Prostate gland (tissue), 2 donors: ENCODE measurements around the gene GABARAP. TPM values are rescaled to one million over a fixed set of nuclear protein-coding genes. Genes with fewer than 3 reads are reported as not detected.

Experiments
- DNase-seq: peaks from one replicate; pipeline ENCODE4 v3.0.0-alpha.2; 2019; ENCODE audit warnings: low spot score
- H3K27ac ChIP-seq, 2 donors: fragments of 200-600 bp; sonication (generic); 2 replicates each; pipeline ENCODE4 v1.5.1; 2017 to 2019
- H3K27me3 ChIP-seq: fragments of 200-600 bp; sonication (generic); replicated peaks from 2 replicates; pipeline ENCODE4 v1.5.1; 2019; ENCODE audit not compliant: insufficient read depth
- H3K36me3 ChIP-seq, 2 donors: fragments of 200-600 bp; sonication (generic); 1 replicate in 1 of 2; 2 replicates in 1 of 2; pipeline versions ENCODE4 v1.5.1 to v1.8.1; 2017 to 2019
- H3K4me1 ChIP-seq: fragments of 200-600 bp; sonication (generic); replicated peaks from 2 replicates; pipeline ENCODE4 v1.5.1; 2019
- H3K4me3 ChIP-seq, 2 donors: fragments of 200-600 bp; sonication (generic); 2 replicates each; pipeline ENCODE4 v1.5.1; 2017 to 2019
- H3K9me3 ChIP-seq: fragments of 200-600 bp; sonication (generic); 2 replicates; pipeline ENCODE4 v1.5.1; 2017
- POLR2A ChIP-seq: fragments of 450-650 bp; IDR thresholded peaks from one replicate; pipeline ENCODE4 v1.6.1; 2016; ENCODE audit warnings: antibody characterized with exemption, mild to moderate bottlenecking
- POLR2AphosphoS5 ChIP-seq: sonication (generic); formaldehyde crosslinking; IDR thresholded peaks from one replicate; pipeline ENCODE4 v1.6.1; 2017; ENCODE audit warnings: antibody characterized with exemption
- WGBS: methylation state at CpG from one replicate; pipeline ENCODE4 v1.1.5; 2018; 5-methylcytosine and 5-hydroxymethylcytosine counted together
- intact Hi-C: fragments of 100-400 bp; cut with DNase I; formaldehyde crosslinking; loops from one replicate; pipeline ENCODE4 v1.14.2; 2022
- total RNA-seq, 2 donors: library from RNA; depleted of rRNA; stranded (reverse); fragments of >200 nt; gene quantifications; one replicate each; pipeline ENCODE4 v1.1.0, GENCODE V29; 2016
- TF ChIP-seq, protein P1 (sequence below), 4 experiments: fragments of 200-600 bp in 2 of 4; fragments of 450-650 bp in 2 of 4; sonication (generic) in 2 of 4; IDR thresholded peaks; 1 replicate in 3 of 4; 2 replicates in 1 of 4; pipeline ENCODE4 v1.5.1; 2016 to 2019; ENCODE audit warnings: antibody characterized with exemption in 4 of 4, mild to moderate bottlenecking in 2 of 4, moderate library complexity in 2 of 4

The GABARAP gene
- total RNA-seq, 2 donors from 2014 or later = 493 to 527 TPM

DNA sequence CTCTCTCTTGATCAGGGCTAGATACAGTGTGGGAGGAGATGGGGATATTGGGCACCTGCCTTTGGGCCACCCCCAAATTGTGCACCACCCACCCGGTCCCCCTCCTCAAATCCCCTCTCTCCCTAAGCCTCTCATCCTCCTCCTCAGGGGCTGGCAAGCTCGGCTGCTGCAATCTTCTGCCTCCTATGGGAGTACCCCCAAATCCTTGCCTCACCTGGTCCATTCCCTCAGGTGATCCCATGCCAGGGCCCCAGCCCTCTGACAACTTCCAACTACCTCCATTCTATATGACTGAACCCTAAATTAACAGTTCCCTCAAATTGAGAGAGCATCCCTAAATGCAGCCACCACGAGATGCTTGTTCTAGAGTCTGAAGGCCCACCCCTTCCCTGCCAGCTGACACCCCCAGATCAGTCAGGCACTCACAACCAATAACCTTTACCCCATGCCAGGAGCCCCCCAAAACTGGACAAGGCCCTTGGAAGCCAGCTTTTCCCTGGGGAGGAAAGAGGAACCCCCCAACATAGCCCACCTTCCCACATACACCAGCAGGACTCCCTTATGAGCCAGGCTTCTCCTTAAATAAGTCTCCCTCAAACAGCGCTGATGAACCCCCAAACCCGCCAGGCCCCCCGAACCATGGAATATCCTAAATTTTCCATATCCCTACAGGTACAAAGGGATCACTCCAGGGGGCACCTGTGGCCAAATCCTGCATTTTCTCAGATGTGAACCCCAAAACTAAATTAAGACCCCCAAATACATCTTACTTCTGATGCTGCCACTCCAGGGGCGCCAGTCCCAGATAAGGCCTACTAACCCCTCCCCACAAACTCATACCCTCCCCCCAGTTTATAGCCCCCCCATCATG lies 25.8 kb downstream of the GABARAP start:
- intact Hi-C loops = no loop called here
- peak overlapping the region; percentile 32 to 46 for H3K4me3 ChIP-seq
- no peak for DNase-seq
- peaks cover 18% of the 10 kb centered on the region for H3K4me1 ChIP-seq
- TF ChIP-seq POLR2A = no peak
- TF ChIP-seq, protein P1, sequence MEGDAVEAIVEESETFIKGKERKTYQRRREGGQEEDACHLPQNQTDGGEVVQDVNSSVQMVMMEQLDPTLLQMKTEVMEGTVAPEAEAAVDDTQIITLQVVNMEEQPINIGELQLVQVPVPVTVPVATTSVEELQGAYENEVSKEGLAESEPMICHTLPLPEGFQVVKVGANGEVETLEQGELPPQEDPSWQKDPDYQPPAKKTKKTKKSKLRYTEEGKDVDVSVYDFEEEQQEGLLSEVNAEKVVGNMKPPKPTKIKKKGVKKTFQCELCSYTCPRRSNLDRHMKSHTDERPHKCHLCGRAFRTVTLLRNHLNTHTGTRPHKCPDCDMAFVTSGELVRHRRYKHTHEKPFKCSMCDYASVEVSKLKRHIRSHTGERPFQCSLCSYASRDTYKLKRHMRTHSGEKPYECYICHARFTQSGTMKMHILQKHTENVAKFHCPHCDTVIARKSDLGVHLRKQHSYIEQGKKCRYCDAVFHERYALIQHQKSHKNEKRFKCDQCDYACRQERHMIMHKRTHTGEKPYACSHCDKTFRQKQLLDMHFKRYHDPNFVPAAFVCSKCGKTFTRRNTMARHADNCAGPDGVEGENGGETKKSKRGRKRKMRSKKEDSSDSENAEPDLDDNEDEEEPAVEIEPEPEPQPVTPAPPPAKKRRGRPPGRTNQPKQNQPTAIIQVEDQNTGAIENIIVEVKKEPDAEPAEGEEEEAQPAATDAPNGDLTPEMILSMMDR (IDR thresholded peaks at IDR 0.05) = no peak
- no peak for TF ChIP-seq POLR2AphosphoS5
- H3K36me3 ChIP-seq = no peaks in the 10 kb centered on the region
- H3K27ac ChIP-seq = peak overlapping the region; percentile 60 to 67
- H3K9me3 ChIP-seq = no peaks in the 10 kb centered on the region
- H3K27me3 ChIP-seq = no peaks in the 10 kb centered on the region
- 12% methylated on average over 7 of the region's 7 CpGs for WGBS

DNA sequence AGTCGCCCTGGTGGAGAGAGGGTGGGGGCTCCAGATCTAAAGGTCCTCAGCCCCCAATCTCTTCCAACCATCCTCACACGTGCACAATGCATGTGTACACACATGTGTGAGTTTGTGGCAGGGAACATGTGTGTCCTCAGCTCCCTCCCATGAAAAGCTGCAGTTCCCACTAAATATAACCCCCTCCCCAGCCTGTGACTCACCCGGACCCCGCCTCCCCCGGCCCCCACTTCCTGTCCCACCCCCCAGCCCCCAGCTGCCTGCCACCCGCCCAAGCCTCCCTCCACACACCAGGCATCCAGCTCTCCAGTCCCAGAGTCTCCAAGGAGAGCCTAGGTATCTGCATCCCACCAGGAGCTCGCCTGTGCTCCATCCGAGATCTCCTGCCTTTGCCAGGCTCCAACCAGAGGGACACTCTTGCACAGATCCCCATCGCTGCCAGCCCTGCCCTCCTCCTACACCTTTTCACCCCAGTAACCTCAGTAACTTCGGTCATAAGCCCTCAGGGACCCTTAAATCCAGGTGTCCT lies 26.5 kb downstream of the GABARAP start:
- TF ChIP-seq POLR2A (no peak), POLR2AphosphoS5 (no peak)
- TF ChIP-seq, protein P1 (IDR thresholded peaks at IDR 0.05) = no peak

GRCh38 chr17:7215136-7215638 lies 27.1 kb downstream of the GABARAP start:
- intact Hi-C loops = no loop called here
- H3K27ac ChIP-seq = peak overlapping the region; percentile 49 to 67
- DNase-seq = no peak
- peaks cover 8% of the 10 kb centered on the region for H3K4me1 ChIP-seq
- TF ChIP-seq POLR2AphosphoS5 = peak; percentile 87
- TF ChIP-seq, protein P1 (IDR thresholded peaks at IDR 0.05) = no peak
- no peak for TF ChIP-seq POLR2A
- WGBS = 22% methylated on average over 9 of the region's 9 CpGs
- H3K4me3 ChIP-seq = no peak overlapping the region
- no peaks in the 10 kb centered on the region for H3K9me3 ChIP-seq
- no peaks in the 10 kb centered on the region for H3K27me3 ChIP-seq
- no peaks in the 10 kb centered on the region for H3K36me3 ChIP-seq

More for the DNA sequence above, 26.5 kb downstream of the GABARAP start:
- no peaks in the 10 kb centered on the region for H3K27me3 ChIP-seq
- no peak for DNase-seq
- peaks cover 10% of the 10 kb centered on the region for H3K4me1 ChIP-seq
- no peaks in the 10 kb centered on the region for H3K9me3 ChIP-seq
- intact Hi-C loops = no loop called here
- WGBS = 17% methylated on average over 10 of the region's 10 CpGs
- H3K4me3 ChIP-seq = no peak overlapping the region
- no peaks in the 10 kb centered on the region for H3K36me3 ChIP-seq
- H3K27ac ChIP-seq = peak overlapping the region; percentile 49 to 67

- peak; percentile 95 for DNase-seq
- TF ChIP-seq POLR2A (no peak), POLR2AphosphoS5 (peak; percentile 85)
- TF ChIP-seq, protein P1 (IDR thresholded peaks at IDR 0.05) = peak in 3 of 4 experiments; percentile 18 to 61 (median 52)
- peak overlapping the region; percentile 26 to 34 for H3K4me3 ChIP-seq
- H3K9me3 ChIP-seq = no peaks in the 10 kb centered on the region
- intact Hi-C loops = no loop called here
- H3K27me3 ChIP-seq = no peaks in the 10 kb centered on the region
- peak overlapping the region; percentile 25 to 67 for H3K27ac ChIP-seq
- H3K36me3 ChIP-seq = no peaks in the 10 kb centered on the region
- peaks cover 8% of the 10 kb centered on the region for H3K4me1 ChIP-seq
- WGBS = under 1% methylated on average over 45 of the region's 45 CpGs
Observed at GRCh38 chr17:7214300-7215135, 27.7 kb downstream of the GABARAP start.
